Panc1 (cell line): ENCODE results near the gene GPR52.

ENCODE experiments used
- POLR2AphosphoS5 ChIP-seq: IDR thresholded peaks from 2 replicates; pipeline ENCODE4 v1.6.1; 2012; ENCODE audit warnings: mild to moderate bottlenecking, low read depth, low read length, moderate library complexity
- SIN3A ChIP-seq: IDR thresholded peaks from 2 replicates; pipeline ENCODE4 v1.6.1; 2012; ENCODE audit warnings: low read depth, mild to moderate bottlenecking, low read length, moderate library complexity, borderline replicate concordance; ENCODE audit not compliant: insufficient read depth
- TCF7L2 ChIP-seq: IDR thresholded peaks from 2 replicates; pipeline ENCODE4 v1.6.1; 2011; ENCODE audit warnings: mild to moderate bottlenecking, low read depth, low read length, inconsistent platforms
- TF ChIP-seq, protein P1 (sequence below): fragments of 450-650 bp; IDR thresholded peaks from 2 replicates; pipeline ENCODE4 v1.5.1; 2017; ENCODE audit warnings: mild to moderate bottlenecking

DNA sequence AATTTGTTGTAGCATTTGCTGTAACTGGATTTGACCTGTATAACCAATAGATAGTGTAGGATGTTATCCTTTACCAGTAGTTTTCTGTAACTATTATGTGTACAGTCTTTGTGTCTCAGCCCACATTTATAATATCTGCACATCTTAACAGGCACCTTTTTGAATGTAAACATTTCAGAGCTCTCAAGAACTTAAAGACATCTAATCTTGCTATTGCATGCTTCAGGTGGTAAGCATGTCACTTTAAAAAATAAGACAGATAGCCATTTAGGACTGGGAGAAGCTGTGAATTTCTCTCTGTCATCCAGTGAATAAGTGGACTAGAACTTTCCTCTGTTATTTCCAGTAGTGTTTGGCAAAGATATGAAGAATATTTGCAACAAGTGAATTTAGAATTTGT lies 22.6 kb upstream of the GPR52 start:
- TF ChIP-seq, protein P1, sequence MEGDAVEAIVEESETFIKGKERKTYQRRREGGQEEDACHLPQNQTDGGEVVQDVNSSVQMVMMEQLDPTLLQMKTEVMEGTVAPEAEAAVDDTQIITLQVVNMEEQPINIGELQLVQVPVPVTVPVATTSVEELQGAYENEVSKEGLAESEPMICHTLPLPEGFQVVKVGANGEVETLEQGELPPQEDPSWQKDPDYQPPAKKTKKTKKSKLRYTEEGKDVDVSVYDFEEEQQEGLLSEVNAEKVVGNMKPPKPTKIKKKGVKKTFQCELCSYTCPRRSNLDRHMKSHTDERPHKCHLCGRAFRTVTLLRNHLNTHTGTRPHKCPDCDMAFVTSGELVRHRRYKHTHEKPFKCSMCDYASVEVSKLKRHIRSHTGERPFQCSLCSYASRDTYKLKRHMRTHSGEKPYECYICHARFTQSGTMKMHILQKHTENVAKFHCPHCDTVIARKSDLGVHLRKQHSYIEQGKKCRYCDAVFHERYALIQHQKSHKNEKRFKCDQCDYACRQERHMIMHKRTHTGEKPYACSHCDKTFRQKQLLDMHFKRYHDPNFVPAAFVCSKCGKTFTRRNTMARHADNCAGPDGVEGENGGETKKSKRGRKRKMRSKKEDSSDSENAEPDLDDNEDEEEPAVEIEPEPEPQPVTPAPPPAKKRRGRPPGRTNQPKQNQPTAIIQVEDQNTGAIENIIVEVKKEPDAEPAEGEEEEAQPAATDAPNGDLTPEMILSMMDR = no peak
- TF ChIP-seq POLR2AphosphoS5 (no peak), TCF7L2 (no peak), SIN3A (no peak)
